ENCODE data around the gene PSORS1C1. TPM values are rescaled to one million over a fixed set of nuclear protein-coding genes. Genes with fewer than 3 reads are reported as not detected.

Gene PSORS1C1
- total RNA-seq, 1 donor from 2014 or later = 4.7 TPM

- H3K27ac ChIP-seq (replicated peaks) = peak overlapping the region; percentile 85
- DNase-seq = peak; percentile 54
- no peak overlapping the region for H3K4me3 ChIP-seq
- H3K36me3 ChIP-seq = no peaks in the 10 kb centered on the region
- TF ChIP-seq CTCF (IDR thresholded peaks at IDR 0.05; ENCODE audit: borderline replicate concordance) = no peak
- no peaks in the 10 kb centered on the region for H3K27me3 ChIP-seq (ENCODE audit: low read depth)
- intact Hi-C loops (cut with micrococcal nuclease) = no loop called here
- H3K4me1 ChIP-seq = peaks cover 49% of the 10 kb centered on the region
- H3K9me3 ChIP-seq (replicated peaks) = no peaks in the 10 kb centered on the region
These were observed 8.4 kb downstream of the PSORS1C1 start for GRCh38 chr6:31122791-31123706.

DNA sequence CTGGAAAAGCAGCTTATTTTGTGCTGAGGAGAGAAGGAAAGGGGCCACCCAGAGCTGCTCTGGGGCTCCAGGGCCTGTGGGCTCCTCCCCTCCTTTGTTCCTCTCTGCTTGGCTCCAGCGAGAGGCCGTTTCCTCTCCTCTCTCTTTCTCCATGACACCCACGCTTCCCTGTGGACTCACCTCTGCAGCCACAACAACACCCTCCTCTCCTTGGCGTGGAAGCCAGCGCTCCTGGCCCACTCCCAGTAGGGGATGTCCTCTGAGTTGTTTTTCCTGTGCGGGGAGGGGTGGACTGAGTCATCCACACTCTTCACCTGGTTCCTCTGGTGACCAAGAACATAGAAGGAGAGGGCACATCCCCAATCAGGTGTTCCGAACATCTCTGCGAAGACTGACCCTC lies 10.6 kb downstream of the PSORS1C1 start:
- Histone ChIP-seq H3K27ac (replicated peaks) (peak overlapping the region; percentile 72), H3K4me3 (no peak overlapping the region), H3K27me3 (ENCODE audit: low read depth) (no peaks in the 10 kb centered on the region), H3K36me3 (no peaks in the 10 kb centered on the region), H3K9me3 (replicated peaks) (no peaks in the 10 kb centered on the region), H3K4me1 (peaks cover 46% of the 10 kb centered on the region)
- intact Hi-C loops (cut with micrococcal nuclease) = no loop called here
- DNase-seq = peak; percentile 44
- no peak for TF ChIP-seq CTCF (IDR thresholded peaks at IDR 0.05; ENCODE audit: borderline replicate concordance)

DNA sequence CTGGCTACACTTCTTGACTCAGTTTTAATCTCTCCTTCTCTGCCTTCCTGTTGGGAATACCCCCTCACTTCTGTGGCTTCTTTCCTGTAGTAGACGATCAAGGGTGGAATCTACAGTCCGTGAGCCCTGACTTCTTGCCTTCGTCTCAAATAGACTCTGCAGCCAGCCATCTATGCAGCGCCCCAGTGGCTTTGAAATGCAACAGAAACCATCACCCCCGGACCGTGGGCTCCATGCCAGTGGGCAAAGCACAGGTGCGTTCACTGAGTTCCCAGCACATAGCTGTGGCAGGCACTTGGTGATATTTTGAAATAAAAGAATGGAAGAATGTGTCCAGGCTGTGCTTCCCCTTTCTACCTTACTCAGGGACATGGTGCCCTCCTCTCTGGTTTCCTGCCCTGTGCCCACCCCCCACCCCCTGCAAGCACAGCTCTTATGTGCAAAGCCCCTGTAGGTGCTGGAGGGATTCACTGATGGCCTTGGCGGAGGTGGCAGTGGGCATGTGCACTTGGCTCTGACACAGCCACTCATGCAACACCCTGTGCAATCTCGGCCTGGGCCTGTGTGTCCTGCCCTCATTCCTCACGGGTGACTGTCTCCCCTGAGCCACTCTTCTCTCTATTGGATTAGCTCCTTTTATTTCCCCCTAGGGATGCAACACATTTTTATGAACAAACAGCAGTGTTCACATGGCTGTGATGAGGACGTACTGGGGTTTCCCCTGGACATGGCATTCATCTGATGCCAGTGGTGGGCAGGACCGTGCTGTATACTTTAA lies 11.2 kb downstream of the PSORS1C1 start:
- peak overlapping the region; percentile 72 for H3K27ac ChIP-seq (replicated peaks)
- peaks cover 46% of the 10 kb centered on the region for H3K4me1 ChIP-seq
- H3K4me3 ChIP-seq = no peak overlapping the region

DNA sequence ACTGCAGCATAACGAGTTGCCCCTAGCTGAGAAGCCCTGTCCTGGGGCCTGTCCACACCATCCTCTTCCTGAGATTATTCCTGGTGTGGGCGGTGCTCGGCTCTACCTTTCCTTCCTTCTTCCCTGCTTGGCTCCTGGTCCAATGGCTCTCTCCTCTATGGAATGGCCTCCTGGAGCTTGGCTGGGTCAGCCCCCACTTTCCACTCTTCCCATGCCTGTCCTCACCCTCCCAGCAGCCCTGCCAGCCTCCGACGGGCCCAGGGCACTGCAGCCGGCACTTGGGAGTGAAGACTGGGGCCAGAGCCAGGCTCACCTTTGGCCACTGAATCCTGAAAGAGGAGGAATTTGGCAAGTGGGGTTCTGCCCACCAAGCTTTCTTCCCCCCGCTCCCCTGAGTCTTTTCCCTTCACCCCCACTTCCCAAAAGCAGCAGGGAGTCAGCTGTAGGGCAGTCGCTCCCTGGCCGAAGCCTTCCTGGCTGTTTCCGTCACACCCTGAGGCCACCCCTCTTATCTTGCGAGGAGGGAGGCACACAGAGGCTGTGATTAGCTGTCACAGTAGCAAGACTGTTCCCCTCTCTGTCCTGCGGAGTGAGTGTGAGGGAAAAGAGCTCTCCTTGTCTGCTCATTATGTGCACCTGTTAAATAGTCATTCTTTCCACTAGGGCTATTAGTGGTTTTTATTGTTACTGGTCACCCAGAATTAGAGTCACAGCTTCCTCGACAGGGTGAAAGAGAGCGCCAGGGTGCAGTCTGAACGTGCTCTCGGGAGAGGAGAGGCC lies 12.0 kb downstream of the PSORS1C1 start:
- peaks cover 46% of the 10 kb centered on the region for H3K4me1 ChIP-seq
- H3K27me3 ChIP-seq (ENCODE audit: low read depth) = no peaks in the 10 kb centered on the region
- H3K27ac ChIP-seq (replicated peaks) = peak overlapping the region; percentile 72
- no peak overlapping the region for H3K4me3 ChIP-seq
- TF ChIP-seq CTCF (IDR thresholded peaks at IDR 0.05; ENCODE audit: borderline replicate concordance) = no peak
- intact Hi-C loops (cut with micrococcal nuclease) = no loop called here
- DNase-seq = no peak
- no peaks in the 10 kb centered on the region for H3K36me3 ChIP-seq
- H3K9me3 ChIP-seq (replicated peaks) = no peaks in the 10 kb centered on the region

More for the DNA sequence above, 11.2 kb downstream of the PSORS1C1 start:
- intact Hi-C loops (cut with micrococcal nuclease) = no loop called here
- H3K36me3 ChIP-seq = no peaks in the 10 kb centered on the region
- H3K27me3 ChIP-seq (ENCODE audit: low read depth) = no peaks in the 10 kb centered on the region
- DNase-seq = peak; percentile 36
- TF ChIP-seq CTCF (IDR thresholded peaks at IDR 0.05; ENCODE audit: borderline replicate concordance) = no peak
- H3K9me3 ChIP-seq (replicated peaks) = no peaks in the 10 kb centered on the region

- intact Hi-C loops (cut with micrococcal nuclease) = no loop called here
- Histone ChIP-seq H3K4me3 (no peak overlapping the region), H3K36me3 (no peaks in the 10 kb centered on the region), H3K27ac (replicated peaks) (no peak overlapping the region), H3K9me3 (replicated peaks) (no peaks in the 10 kb centered on the region), H3K27me3 (ENCODE audit: low read depth) (no peaks in the 10 kb centered on the region), H3K4me1 (peaks cover 36% of the 10 kb centered on the region)
- TF ChIP-seq CTCF (IDR thresholded peaks at IDR 0.05; ENCODE audit: borderline replicate concordance) = peak; percentile 91
- DNase-seq = peak; percentile 51
These were observed 13.6 kb downstream of the PSORS1C1 start for GRCh38 chr6:31128093-31128676.
